Activated CD4-positive, alpha-beta memory T cell treated with anti-CD3 and anti-CD28 coated beads for 36 hours (primary cell): ENCODE data around the gene CYP2A6. TPM values are rescaled to one million over a fixed set of nuclear protein-coding genes. Genes with fewer than 3 reads are reported as not detected.
"Not testable (repeated sequence)": the region's sequence is repeated elsewhere in the genome, so short reads cannot be mapped to it uniquely, and the experiment has no call there.

Source experiments
- CTCF ChIA-PET: fragments of 350-600 bp; sonication (Branson Sonifier 250); formaldehyde crosslinking; loops from one replicate; lab custom pipeline; 2021; ENCODE audit warnings: antibody characterized with exemption, inconsistent platforms; lab: Charles Lee
- POLR2A ChIA-PET: fragments of 350-600 bp; sonication (Branson Sonifier 250); formaldehyde crosslinking; loops from one replicate; lab custom pipeline; 2021; ENCODE audit warnings: antibody characterized with exemption; lab: Charles Lee
- DNase-seq: peaks from one replicate; pipeline ENCODE4 v3.0.0-alpha.2; 2020
- H3K27ac Mint-ChIP-seq: one replicate; pipeline ENCODE4 v1.8.0; 2021; ENCODE audit warnings: mixed read lengths
- H3K27me3 Mint-ChIP-seq: one replicate; pipeline ENCODE4 v1.8.0; 2021; ENCODE audit warnings: mixed read lengths
- H3K36me3 Mint-ChIP-seq: one replicate; pipeline ENCODE4 v1.8.0; 2021; ENCODE audit warnings: mixed read lengths
- H3K4me1 Mint-ChIP-seq: one replicate; pipeline ENCODE4 v1.8.0; 2021; ENCODE audit warnings: low read depth, mixed read lengths
- H3K4me3 Mint-ChIP-seq: one replicate; pipeline ENCODE4 v1.8.0; 2021; ENCODE audit warnings: mild to moderate bottlenecking, mixed read lengths
- H3K9me3 Mint-ChIP-seq: one replicate; pipeline ENCODE4 v1.8.0; 2021; ENCODE audit warnings: mixed read lengths
- intact Hi-C: fragments of 100-400 bp; cut with micrococcal nuclease; formaldehyde crosslinking; loops from one replicate; pipeline ENCODE4 v1.15.1; 2023
- total RNA-seq, 2 experiments: library from RNA; stranded (reverse); gene quantifications; one replicate each; pipeline ENCODE4 v1.2.3, GENCODE V29; 2021

The CYP2A6 gene, protein sequence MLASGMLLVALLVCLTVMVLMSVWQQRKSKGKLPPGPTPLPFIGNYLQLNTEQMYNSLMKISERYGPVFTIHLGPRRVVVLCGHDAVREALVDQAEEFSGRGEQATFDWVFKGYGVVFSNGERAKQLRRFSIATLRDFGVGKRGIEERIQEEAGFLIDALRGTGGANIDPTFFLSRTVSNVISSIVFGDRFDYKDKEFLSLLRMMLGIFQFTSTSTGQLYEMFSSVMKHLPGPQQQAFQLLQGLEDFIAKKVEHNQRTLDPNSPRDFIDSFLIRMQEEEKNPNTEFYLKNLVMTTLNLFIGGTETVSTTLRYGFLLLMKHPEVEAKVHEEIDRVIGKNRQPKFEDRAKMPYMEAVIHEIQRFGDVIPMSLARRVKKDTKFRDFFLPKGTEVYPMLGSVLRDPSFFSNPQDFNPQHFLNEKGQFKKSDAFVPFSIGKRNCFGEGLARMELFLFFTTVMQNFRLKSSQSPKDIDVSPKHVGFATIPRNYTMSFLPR
- total RNA-seq = not detected

DNA sequence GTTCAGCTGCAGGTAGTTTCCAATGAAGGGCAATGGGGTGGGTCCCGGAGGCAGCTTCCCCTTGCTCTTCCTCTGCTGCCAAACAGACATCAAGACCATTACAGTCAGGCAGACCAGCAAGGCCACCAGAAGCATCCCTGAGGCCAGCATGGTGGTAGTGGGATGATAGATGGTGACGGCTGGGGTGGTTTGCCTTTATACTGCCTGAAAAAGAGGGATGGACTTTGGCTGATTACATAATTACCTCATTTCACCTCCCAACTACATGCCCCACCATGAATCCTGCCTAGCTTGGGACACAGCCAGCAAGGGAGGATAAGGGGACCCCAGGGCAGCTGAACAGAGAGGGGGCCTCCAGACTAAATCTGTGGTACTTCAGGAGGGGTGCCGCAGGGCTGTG is at the start of gene CYP2A6:
TSS of gene CYP2A6 (minus strand) at position 171 of the 400 bp plus-strand sequence. CDS start at position 150, 21 bp downstream.
- Mint-ChIP-seq H3K4me1 (peaks cover 13% of the 10 kb centered on the region), H3K27me3 (peaks cover 26% of the 10 kb centered on the region)
- H3K36me3 Mint-ChIP-seq, H3K9me3 Mint-ChIP-seq, H3K4me3 Mint-ChIP-seq, DNase-seq, intact Hi-C loops, H3K27ac Mint-ChIP-seq, CTCF ChIA-PET, POLR2A ChIA-PET: not testable (repeated sequence)

DNA sequence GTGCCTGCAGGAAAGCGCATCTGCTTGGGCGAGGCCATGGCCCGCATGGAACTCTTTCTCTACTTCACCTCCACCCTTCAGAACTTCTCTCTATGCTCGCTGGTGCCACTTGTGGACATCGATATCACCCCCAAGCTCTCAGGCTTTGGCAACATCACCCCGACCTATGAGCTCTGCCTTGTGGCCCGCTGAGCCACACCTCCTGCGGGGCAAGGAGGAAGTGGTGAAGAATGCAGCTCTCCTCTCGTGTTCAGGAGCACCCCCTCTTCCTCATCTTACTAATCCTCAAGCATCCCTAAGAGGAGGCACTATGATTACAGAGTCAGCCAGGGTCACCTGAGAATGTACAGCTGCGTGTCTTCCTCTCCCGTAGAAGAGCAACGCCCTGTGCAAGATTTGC is 49.7 kb upstream of the CYP2A6 start:
- H3K9me3 Mint-ChIP-seq, H3K27me3 Mint-ChIP-seq, intact Hi-C loops, H3K4me3 Mint-ChIP-seq, POLR2A ChIA-PET, H3K27ac Mint-ChIP-seq, H3K36me3 Mint-ChIP-seq: not testable (repeated sequence)
- DNase-seq = peak; percentile 53
- CTCF ChIA-PET = interaction anchor here (1.7 kb wide), 1 partner anchor 75 kb away, joined by 4 read pairs; no protein-coding TSS in a partner anchor
- H3K4me1 Mint-ChIP-seq = peaks cover 16% of the 10 kb centered on the region

DNA sequence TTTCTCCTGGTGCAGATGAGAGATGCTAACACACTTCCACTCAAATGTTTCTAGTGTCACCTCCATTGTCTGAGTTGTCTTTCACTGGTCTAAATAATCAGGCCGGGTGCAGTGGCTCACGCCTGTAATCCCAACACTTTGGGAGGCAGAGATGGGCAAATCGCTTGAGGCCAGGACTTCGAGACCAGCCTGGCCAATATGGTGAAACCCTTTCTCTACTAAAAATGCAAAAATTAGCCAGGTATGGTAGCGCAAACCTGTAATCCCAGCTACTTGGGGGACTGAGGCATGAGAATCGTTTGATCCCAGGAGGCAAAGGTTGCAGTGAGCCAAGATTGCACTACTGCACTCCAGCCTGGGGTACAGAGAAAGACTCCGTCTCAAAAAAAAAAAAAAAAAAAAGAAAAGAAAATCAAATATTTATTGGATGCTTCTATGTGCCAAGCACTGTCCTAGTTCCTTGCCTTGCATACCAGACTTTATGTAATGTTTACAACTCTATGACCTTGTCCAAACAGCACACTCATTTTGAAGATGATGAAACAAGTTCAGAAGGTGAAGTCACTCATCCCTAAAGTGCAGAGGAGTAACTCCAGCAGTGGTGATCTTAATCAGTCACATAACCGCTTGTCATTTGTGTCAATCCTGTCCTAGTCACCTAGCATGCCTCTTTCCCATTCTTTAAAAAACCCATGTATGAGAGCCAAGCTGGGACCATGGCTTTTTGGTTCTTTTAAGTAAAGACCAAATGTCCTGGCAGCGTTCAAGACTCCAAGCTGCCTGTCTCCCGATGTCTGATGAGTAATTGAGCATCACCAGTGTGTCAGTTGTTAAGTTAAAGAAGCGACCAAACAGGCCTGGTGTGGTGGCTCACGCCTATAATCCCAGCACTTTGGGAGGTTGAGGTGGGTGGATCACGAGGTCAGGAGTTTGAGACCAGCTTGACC is 46.9 kb upstream of the CYP2A6 start:
- H3K4me3 Mint-ChIP-seq, POLR2A ChIA-PET, H3K36me3 Mint-ChIP-seq, DNase-seq, H3K27ac Mint-ChIP-seq, intact Hi-C loops, CTCF ChIA-PET, H3K27me3 Mint-ChIP-seq, H3K9me3 Mint-ChIP-seq: not testable (repeated sequence)
- peaks cover 16% of the 10 kb centered on the region for H3K4me1 Mint-ChIP-seq

DNA sequence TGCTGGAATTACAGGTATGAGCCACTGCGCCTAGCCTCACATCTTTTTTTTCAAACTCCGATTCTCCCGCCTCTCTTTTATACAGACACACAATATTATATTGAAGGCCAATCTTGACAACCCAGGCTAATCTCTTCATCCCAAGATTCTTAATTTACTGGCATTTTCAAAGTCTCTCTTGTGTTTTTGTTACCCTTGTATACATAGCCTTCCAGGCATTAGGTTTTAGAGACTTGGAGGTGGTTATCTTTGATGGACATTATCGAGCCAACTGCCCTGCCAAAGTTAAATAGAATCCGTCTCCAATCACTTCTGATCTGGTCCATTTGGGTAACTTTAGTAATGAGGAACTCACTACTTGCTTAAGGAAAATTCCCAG is 46.2 kb upstream of the CYP2A6 start:
- no peaks in the 10 kb centered on the region for H3K9me3 Mint-ChIP-seq
- intact Hi-C loops = no loop called here

DNA sequence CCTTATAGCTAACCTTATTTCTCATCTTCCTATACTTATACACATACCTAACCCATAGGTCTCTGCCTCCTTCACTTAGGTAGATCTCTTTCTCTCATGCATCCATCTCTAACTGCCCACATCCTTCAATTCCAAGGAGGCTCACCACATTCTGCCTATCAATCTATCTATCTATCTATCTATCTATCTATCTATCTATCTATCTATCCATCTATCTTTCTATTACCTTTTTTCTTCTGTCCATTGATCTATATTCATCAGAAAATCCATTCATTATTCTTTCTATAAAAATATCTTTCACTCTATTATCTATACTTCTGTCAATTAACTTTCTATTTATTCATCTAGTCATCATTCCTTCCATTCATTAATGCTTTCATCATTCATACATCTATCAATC is 42.9 kb upstream of the CYP2A6 start:
- POLR2A ChIA-PET = no interaction called here

More for the DNA sequence above, 46.2 kb upstream of the CYP2A6 start:
- Mint-ChIP-seq H3K36me3 (no peaks in the 10 kb centered on the region), H3K4me3 (no peak overlapping the region), H3K27ac (no peak overlapping the region), H3K4me1 (peaks cover 16% of the 10 kb centered on the region), H3K27me3 (peaks cover 9% of the 10 kb centered on the region)
- ChIA-PET CTCF (no interaction called here), POLR2A (no interaction called here)
- no peak for DNase-seq

DNA sequence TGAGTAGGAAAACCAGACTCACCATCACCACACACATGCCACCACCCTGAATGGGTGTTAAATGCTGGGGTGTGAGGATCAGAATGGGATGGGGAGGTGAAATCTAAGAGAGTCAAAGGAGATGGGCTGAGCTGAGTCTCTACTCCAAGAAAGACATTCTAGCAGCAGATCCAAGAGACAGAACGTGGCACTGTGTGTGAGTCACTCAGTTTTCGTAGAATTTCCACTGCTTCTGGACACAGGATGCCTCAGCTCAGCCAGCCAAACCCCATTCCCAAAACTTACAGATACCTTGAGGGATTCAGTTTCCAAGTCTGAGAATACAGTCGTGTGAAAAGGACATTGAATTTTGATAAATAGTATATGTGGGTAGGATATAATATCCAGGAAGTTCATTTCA is 39.1 kb upstream of the CYP2A6 start:
- no peaks in the 10 kb centered on the region for H3K36me3 Mint-ChIP-seq
- no peak overlapping the region for H3K4me3 Mint-ChIP-seq
- H3K27me3 Mint-ChIP-seq = peaks cover 9% of the 10 kb centered on the region
- intact Hi-C loops = no loop called here
- no peak for DNase-seq
- no peaks in the 10 kb centered on the region for H3K4me1 Mint-ChIP-seq
- CTCF ChIA-PET = no interaction called here
- POLR2A ChIA-PET = no interaction called here
- H3K9me3 Mint-ChIP-seq = no peaks in the 10 kb centered on the region
- no peak overlapping the region for H3K27ac Mint-ChIP-seq

More for the DNA sequence above, 42.9 kb upstream of the CYP2A6 start:
- Mint-ChIP-seq H3K27ac (no peak overlapping the region), H3K27me3 (peaks cover 9% of the 10 kb centered on the region), H3K9me3 (no peaks in the 10 kb centered on the region), H3K4me1 (peaks cover 5% of the 10 kb centered on the region), H3K36me3 (no peaks in the 10 kb centered on the region), H3K4me3 (no peak overlapping the region)
- DNase-seq = no peak
- intact Hi-C loops = no loop called here
- CTCF ChIA-PET = no interaction called here

DNA sequence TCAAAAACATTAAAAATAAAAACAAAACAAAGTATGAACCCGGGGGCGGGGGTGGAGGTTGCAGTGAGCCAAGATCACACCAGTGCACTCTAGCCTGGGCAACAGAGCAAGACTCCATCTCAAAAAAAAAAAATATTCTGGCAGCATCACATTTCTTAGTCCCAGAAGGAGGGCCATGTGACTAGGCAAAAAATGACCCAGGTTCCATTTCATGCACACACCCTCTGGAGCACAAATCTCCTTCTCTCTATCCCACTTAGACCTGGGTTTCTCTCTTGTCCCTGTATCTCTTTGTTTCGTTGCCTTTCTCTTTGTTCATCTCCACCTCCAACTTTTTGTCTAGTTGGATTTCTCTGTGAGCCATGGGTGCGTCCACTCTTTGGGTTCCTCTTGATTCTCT is 37.9 kb upstream of the CYP2A6 start:
- Mint-ChIP-seq H3K4me3 (no peak overlapping the region), H3K9me3 (no peaks in the 10 kb centered on the region), H3K36me3 (no peaks in the 10 kb centered on the region), H3K4me1 (no peaks in the 10 kb centered on the region), H3K27ac (no peak overlapping the region), H3K27me3 (peaks cover 6% of the 10 kb centered on the region)
- CTCF ChIA-PET = no interaction called here
- intact Hi-C loops = no loop called here
- POLR2A ChIA-PET = no interaction called here
- DNase-seq = no peak

DNA sequence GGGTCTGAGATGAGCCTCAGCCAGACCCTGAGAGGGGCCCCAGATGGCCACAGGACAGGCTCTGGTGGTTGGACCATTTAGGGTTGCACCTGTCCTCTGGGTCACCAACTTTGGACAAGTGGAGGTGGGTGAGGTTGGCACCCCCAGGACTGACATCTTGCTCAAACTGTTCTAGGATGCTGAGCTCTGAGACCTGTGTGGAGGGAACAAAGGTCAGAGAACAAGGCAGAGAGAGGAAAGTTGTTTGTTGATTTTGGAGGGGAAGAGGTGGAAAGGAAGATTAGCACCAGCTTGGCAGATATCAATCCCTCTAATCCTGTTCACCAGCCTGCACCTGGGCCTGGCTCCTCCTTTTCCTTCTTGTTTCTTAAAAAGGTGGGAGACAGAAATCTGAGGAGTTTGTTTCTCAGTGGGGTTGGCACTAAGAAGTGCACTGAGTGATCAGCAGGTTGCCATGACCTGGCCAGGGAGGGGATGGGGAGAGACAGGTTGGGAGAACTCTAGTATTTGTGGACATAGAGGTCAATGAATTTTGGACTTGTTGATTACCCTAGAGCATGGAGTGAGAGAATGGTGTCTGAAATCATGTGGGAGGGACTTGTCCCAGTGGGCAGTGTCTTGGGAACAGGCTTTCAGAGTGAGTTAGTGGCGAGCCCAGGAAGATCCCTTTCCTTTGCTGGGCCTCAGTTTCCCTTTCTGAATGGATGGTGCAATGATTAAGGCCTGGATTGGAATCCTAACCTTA is 34.1 kb upstream of the CYP2A6 start:
- H3K4me3 Mint-ChIP-seq, H3K9me3 Mint-ChIP-seq, H3K27ac Mint-ChIP-seq, H3K4me1 Mint-ChIP-seq, POLR2A ChIA-PET, H3K36me3 Mint-ChIP-seq, DNase-seq, intact Hi-C loops, CTCF ChIA-PET: not testable (repeated sequence)
- peaks cover 16% of the 10 kb centered on the region for H3K27me3 Mint-ChIP-seq

DNA sequence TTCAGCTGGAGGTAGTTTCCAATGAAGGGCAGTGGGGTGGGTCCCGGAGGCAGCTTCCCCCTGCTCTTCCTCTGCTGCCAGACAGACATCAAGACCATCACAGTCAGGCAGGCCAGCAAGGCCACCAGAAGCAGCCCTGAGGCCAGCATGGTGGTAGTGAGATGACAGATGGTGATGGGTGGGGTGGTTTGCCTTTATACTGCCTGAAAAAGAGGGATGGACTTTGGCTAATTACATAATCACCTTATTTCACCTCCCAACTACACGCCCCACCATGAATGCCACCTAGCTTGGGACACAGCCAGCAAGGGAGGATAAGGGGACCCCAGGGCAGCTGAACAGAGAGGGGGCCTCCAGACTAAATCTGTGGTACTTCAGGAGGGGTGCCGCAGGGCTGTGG is 31.8 kb upstream of the CYP2A6 start, which contains the start of gene CYP2A7:
TSS of gene CYP2A7 (minus strand) at position 170 of the 400 bp plus-strand sequence. CDS start at position 149, 21 bp downstream.
- CTCF ChIA-PET, H3K4me3 Mint-ChIP-seq, H3K9me3 Mint-ChIP-seq, H3K36me3 Mint-ChIP-seq, H3K4me1 Mint-ChIP-seq, DNase-seq, POLR2A ChIA-PET, H3K27ac Mint-ChIP-seq, intact Hi-C loops: not testable (repeated sequence)
- H3K27me3 Mint-ChIP-seq = peaks cover 28% of the 10 kb centered on the region

DNA sequence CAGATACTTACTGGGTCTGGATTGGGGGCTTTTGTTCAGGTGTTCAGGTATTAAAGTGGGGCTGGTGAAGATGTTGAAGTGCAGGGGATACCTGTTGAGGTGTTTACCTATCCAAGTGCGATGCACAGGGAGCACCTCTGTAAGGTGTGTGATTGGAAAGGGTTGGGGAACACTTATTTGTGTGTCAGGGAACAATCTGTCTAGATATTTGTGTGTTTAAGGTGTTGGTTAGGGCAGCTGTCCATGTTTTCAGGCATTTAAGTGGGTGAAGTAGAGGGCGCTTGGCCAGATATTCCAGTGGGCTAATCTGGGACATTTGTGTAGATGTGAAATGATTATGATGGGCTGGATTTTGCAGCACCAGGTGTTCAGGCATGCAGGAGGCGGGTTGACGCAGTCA is 29.1 kb upstream of the CYP2A6 start:
- H3K4me3 Mint-ChIP-seq, H3K4me1 Mint-ChIP-seq, POLR2A ChIA-PET, CTCF ChIA-PET, intact Hi-C loops, H3K36me3 Mint-ChIP-seq, DNase-seq, H3K27ac Mint-ChIP-seq, H3K9me3 Mint-ChIP-seq: not testable (repeated sequence)
- peaks cover 35% of the 10 kb centered on the region for H3K27me3 Mint-ChIP-seq

DNA sequence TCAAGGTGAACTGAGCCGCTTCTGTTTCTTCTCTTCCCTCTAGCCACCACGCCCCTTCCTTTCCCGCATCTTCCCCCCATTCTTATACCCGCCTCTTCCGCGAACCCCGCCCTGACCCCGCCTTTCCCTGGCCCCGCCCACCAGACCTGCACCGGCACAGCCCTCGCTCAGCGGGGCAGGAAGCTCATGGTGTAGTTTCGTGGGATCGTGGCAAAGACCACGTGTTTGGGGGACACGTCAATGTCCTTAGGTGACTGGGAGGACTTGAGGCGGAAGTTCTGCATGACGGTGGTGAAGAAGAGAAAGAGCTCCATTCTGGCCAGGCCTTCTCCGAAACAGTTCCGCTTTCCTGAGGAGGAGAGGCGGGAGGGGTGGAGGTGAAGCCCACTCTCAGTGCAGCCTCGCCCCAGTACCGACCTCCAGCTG is 25.3 kb upstream of the CYP2A6 start:
- Mint-ChIP-seq H3K4me3 (peak overlapping the region; percentile 68), H3K27me3 (peaks cover 29% of the 10 kb centered on the region), H3K27ac (peak overlapping the region; percentile 54)
- CTCF ChIA-PET = interaction anchor here (1.4 kb wide), 1 partner anchor 33 kb away, joined by 3 read pairs; no protein-coding TSS in a partner anchor
- intact Hi-C loops = loop anchor here (1.0 to 2.0 kb wide), 2 partner anchors 31 to 34 kb away; no protein-coding TSS in a partner anchor
- H3K4me1 Mint-ChIP-seq, H3K9me3 Mint-ChIP-seq, POLR2A ChIA-PET, H3K36me3 Mint-ChIP-seq: not testable (repeated sequence)
- peak; percentile 98 for DNase-seq
